A549 (cell line): ENCODE results near the gene KPNA3.

Source experiments
- CEBPB ChIP-seq, 2 experiments: fragments of >200 bp in 1 of 2; sonication (Bioruptor Twin) in 1 of 2; formaldehyde crosslinking in 1 of 2; IDR thresholded peaks; 2 replicates each; pipeline ENCODE4 v1.6.1; 2012 to 2016
- CTCF ChIP-seq: fragments of >200 bp; sonication (Bioruptor Twin); formaldehyde crosslinking; IDR thresholded peaks from 3 replicates; pipeline ENCODE4 v1.5.1; 2016
- ELK1 ChIP-seq: fragments of 150-350 bp; IDR thresholded peaks from 2 replicates; pipeline ENCODE4 v1.6.1; 2014; ENCODE audit warnings: low read depth, mild to moderate bottlenecking, low read length
- EP300 ChIP-seq, 2 experiments: fragments of >200 bp; sonication (Bioruptor Twin); formaldehyde crosslinking; IDR thresholded peaks; 2 replicates in 1 of 2; 3 replicates in 1 of 2; pipeline ENCODE4 v1.6.1; 2016 to 2017
- HOXB13 ChIP-seq: fragments of 250-450 bp; sonication (Bioruptor Pico); IDR thresholded peaks from 2 replicates; pipeline ENCODE4 v1.5.0; 2020; ENCODE audit warnings: low read depth, mild to moderate bottlenecking, moderate library complexity
- MYC ChIP-seq: IDR thresholded peaks from 2 replicates; pipeline ENCODE4 v1.6.1; 2012; ENCODE audit warnings: mild to moderate bottlenecking, inconsistent platforms, low read length, improper control_type of control experiment, borderline replicate concordance
- PHF8 ChIP-seq: fragments of 200-600 bp; sonication (generic); IDR thresholded peaks from 2 replicates; pipeline ENCODE4 v1.6.1; 2016; ENCODE audit warnings: low read depth, mild to moderate bottlenecking, antibody characterized with exemption, moderate library complexity, borderline replicate concordance
- POLR2A ChIP-seq: IDR thresholded peaks from 2 replicates; pipeline ENCODE4 v1.6.1; 2012; ENCODE audit warnings: mild to moderate bottlenecking, low read length
- RFX5 ChIP-seq: fragments of 450-650 bp; IDR thresholded peaks from 2 replicates; pipeline ENCODE4 v1.7.1; 2014; ENCODE audit warnings: antibody characterized with exemption, mild to moderate bottlenecking, moderate library complexity
- ZFP36 ChIP-seq: fragments of 450-650 bp; IDR thresholded peaks from 2 replicates; pipeline ENCODE4 v1.6.1; 2014; ENCODE audit warnings: borderline replicate concordance; ENCODE audit not compliant: partially characterized antibody
- ZNF302 ChIP-seq: fragments of 250-450 bp; sonication (Bioruptor Pico); IDR thresholded peaks from 2 replicates; pipeline ENCODE4 v1.9.0; 2021; ENCODE audit warnings: inconsistent platforms, mild to moderate bottlenecking, moderate library complexity
- TF ChIP-seq, protein P1 (sequence below): IDR thresholded peaks from 2 replicates; pipeline ENCODE4 v1.6.1; 2012

- TF ChIP-seq, protein P1, sequence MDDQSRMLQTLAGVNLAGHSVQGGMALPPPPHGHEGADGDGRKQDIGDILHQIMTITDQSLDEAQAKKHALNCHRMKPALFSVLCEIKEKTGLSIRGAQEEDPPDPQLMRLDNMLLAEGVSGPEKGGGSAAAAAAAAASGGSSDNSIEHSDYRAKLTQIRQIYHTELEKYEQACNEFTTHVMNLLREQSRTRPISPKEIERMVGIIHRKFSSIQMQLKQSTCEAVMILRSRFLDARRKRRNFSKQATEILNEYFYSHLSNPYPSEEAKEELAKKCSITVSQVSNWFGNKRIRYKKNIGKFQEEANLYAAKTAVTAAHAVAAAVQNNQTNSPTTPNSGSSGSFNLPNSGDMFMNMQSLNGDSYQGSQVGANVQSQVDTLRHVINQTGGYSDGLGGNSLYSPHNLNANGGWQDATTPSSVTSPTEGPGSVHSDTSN = no peak
- no peak for TF ChIP-seq EP300 (IDR thresholded peaks at IDR 0.05)
- TF ChIP-seq PHF8 = no peak
- TF ChIP-seq CTCF = no peak
- no peak for TF ChIP-seq ZFP36
- TF ChIP-seq ELK1 = no peak
- no peak for TF ChIP-seq RFX5
- no peak for TF ChIP-seq ZNF302 (CRISPR knock-in tag)
- TF ChIP-seq POLR2A = no peak
- no peak for TF ChIP-seq HOXB13 (CRISPR knock-in tag)
- no peak for TF ChIP-seq CEBPB (IDR thresholded peaks at IDR 0.05)
- TF ChIP-seq MYC = no peak
Observed at GRCh38 chr13:49693191-49693733, 99.2 kb downstream of the KPNA3 start.
